ENCODE data around the gene SLC2A11. TPM values are rescaled to one million over a fixed set of nuclear protein-coding genes. Genes with fewer than 3 reads are reported as not detected.

The SLC2A11 gene
- total and polyA plus RNA-seq, 4 donors: 3.4 to 9.0 (median 4.3) TPM

GRCh38 chr22:23820748-23821211, 36.9 kb upstream of the SLC2A11 start:
- H3K27me3 ChIP-seq (ENCODE audit: control insufficient read depth in 4 of 4, insufficient read depth in 4 of 4, low read length in 3 of 4): no peaks in the 10 kb centered on the region
- H3K9ac ChIP-seq (ENCODE audit: low read depth in 1 of 2, low read length in 2 of 2): no peak overlapping the region
- 65% methylated on average over 4 of the region's 4 CpGs for WGBS
- no peaks in the 10 kb centered on the region for H3K4me1 ChIP-seq (ENCODE audit: control insufficient read depth in 4 of 4, insufficient read depth in 4 of 4, low read length in 3 of 4)
- no peak overlapping the region for H3K4me3 ChIP-seq (ENCODE audit: low read depth in 1 of 3, low read length in 3 of 3)
- peaks cover 12 to 73% (median 39%) of the 10 kb centered on the region in 4 donors for H3K36me3 ChIP-seq (ENCODE audit: control insufficient read depth in 4 of 4, insufficient read depth in 3 of 4, low read depth in 1 of 4, low read length in 3 of 4)
- no peak for DNase-seq (ENCODE audit: low spot score)
- no peaks in the 10 kb centered on the region for H3K9me3 ChIP-seq (ENCODE audit: control insufficient read depth in 4 of 4, low read length in 3 of 4)
- H3K27ac ChIP-seq (ENCODE audit: low read depth in 1 of 2, low read length in 2 of 2): no peak overlapping the region
- no peak for TF ChIP-seq TAF1 (conservative IDR thresholded peaks at IDR 0.05)
- TF ChIP-seq SP1 (IDR thresholded peaks at IDR 0.05): no peak
- TF ChIP-seq JUND (IDR thresholded peaks at IDR 0.05): no peak
- no peak for TF ChIP-seq HNF4G (IDR thresholded peaks at IDR 0.05)
- TF ChIP-seq REST (IDR thresholded peaks at IDR 0.05): no peak
- TF ChIP-seq, protein P1, sequence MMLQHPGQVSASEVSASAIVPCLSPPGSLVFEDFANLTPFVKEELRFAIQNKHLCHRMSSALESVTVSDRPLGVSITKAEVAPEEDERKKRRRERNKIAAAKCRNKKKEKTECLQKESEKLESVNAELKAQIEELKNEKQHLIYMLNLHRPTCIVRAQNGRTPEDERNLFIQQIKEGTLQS (IDR thresholded peaks at IDR 0.05): no peak
- TF ChIP-seq MAX (IDR thresholded peaks at IDR 0.05): no peak
- TF ChIP-seq HNF4A (conservative IDR thresholded peaks at IDR 0.05): no peak
- no peak for TF ChIP-seq NR2F2 (IDR thresholded peaks at IDR 0.05)
- TF ChIP-seq, protein P2, sequence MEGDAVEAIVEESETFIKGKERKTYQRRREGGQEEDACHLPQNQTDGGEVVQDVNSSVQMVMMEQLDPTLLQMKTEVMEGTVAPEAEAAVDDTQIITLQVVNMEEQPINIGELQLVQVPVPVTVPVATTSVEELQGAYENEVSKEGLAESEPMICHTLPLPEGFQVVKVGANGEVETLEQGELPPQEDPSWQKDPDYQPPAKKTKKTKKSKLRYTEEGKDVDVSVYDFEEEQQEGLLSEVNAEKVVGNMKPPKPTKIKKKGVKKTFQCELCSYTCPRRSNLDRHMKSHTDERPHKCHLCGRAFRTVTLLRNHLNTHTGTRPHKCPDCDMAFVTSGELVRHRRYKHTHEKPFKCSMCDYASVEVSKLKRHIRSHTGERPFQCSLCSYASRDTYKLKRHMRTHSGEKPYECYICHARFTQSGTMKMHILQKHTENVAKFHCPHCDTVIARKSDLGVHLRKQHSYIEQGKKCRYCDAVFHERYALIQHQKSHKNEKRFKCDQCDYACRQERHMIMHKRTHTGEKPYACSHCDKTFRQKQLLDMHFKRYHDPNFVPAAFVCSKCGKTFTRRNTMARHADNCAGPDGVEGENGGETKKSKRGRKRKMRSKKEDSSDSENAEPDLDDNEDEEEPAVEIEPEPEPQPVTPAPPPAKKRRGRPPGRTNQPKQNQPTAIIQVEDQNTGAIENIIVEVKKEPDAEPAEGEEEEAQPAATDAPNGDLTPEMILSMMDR (IDR thresholded peaks at IDR 0.05; ENCODE audit: low read depth, low read length, missing input control): no peak
- TF ChIP-seq YY1 (IDR thresholded peaks at IDR 0.05): no peak
- TF ChIP-seq, protein P3, sequence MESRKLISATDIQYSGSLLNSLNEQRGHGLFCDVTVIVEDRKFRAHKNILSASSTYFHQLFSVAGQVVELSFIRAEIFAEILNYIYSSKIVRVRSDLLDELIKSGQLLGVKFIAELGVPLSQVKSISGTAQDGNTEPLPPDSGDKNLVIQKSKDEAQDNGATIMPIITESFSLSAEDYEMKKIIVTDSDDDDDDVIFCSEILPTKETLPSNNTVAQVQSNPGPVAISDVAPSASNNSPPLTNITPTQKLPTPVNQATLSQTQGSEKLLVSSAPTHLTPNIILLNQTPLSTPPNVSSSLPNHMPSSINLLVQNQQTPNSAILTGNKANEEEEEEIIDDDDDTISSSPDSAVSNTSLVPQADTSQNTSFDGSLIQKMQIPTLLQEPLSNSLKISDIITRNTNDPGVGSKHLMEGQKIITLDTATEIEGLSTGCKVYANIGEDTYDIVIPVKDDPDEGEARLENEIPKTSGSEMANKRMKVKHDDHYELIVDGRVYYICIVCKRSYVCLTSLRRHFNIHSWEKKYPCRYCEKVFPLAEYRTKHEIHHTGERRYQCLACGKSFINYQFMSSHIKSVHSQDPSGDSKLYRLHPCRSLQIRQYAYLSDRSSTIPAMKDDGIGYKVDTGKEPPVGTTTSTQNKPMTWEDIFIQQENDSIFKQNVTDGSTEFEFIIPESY (IDR thresholded peaks at IDR 0.05): no peak
- TF ChIP-seq RXRA (IDR thresholded peaks at IDR 0.05): no peak
- TF ChIP-seq FOXA1 (IDR thresholded peaks at IDR 0.05): no peak
- no peak for TF ChIP-seq GABPA (IDR thresholded peaks at IDR 0.05 in 1 of 2, conservative IDR thresholded peaks at IDR 0.05 in 1 of 2)
- no peak for TF ChIP-seq RAD21 (IDR thresholded peaks at IDR 0.05)
- TF ChIP-seq EGR1 (IDR thresholded peaks at IDR 0.05; ENCODE audit: low read depth in 2 of 2): no peak
- no peak for TF ChIP-seq FOXA2 (IDR thresholded peaks at IDR 0.05)

Measured in liver (tissue), 9 donors.